Renal pelvis (tissue), 4 donors: ENCODE measurements around the gene DOCK3. TPM values are rescaled to one million over a fixed set of nuclear protein-coding genes. Genes with fewer than 3 reads are reported as not detected.
A peak's percentile ranks its signal among the peaks of the same experiment; 100 is the strongest.
"Not testable (repeated sequence)": the region's sequence is repeated elsewhere in the genome, so short reads cannot be mapped to it uniquely, and the experiment has no call there.

Source experiments
- DNase-seq: peaks from one replicate; pipeline ENCODE4 v3.0.0-alpha.2; 2013
- polyA plus RNA-seq, 3 donors: library from polyadenylated mRNA; unstranded; fragments of 120-200 nt; gene quantifications; one replicate each; pipeline ENCODE4 v1.2.1, GENCODE V29; 2013; ENCODE audit not compliant: insufficient read length in 3 of 3

DOCK3 gene
- polyA plus RNA-seq, 3 donors, result 1.2 to 2.1 (median 2.0) TPM

GRCh38 chr3:50805321-50805720 lies 130.6 kb downstream of the DOCK3 start:
- no peak for DNase-seq

- DNase-seq, result no peak
Observed at GRCh38 chr3:50806031-50806430, 131.3 kb downstream of the DOCK3 start.

GRCh38 chr3:50806806-50807205 lies 132.1 kb downstream of the DOCK3 start:
- DNase-seq, result no peak

GRCh38 chr3:50807266-50807665 lies 132.5 kb downstream of the DOCK3 start:
- no peak for DNase-seq

- no peak for DNase-seq
Observed at GRCh38 chr3:50811893-50812292, 137.2 kb downstream of the DOCK3 start.

- DNase-seq, result peak; percentile 3
Observed at GRCh38 chr3:50815844-50816243, 141.1 kb downstream of the DOCK3 start.

- DNase-seq, result no peak
Observed at GRCh38 chr3:50816894-50817293, 142.2 kb downstream of the DOCK3 start.

- no peak for DNase-seq
Observed at GRCh38 chr3:50817756-50818529, 143.2 kb downstream of the DOCK3 start.

GRCh38 chr3:50819882-50820281 lies 145.2 kb downstream of the DOCK3 start:
- DNase-seq, result no peak

- DNase-seq, result no peak
Observed at GRCh38 chr3:50825841-50826240, 151.1 kb downstream of the DOCK3 start.

GRCh38 chr3:50830451-50830850 lies 155.7 kb downstream of the DOCK3 start:
- DNase-seq, result no peak

GRCh38 chr3:50831009-50831408 lies 156.3 kb downstream of the DOCK3 start:
- DNase-seq, result not testable (repeated sequence)

GRCh38 chr3:50840983-50841489 lies 166.3 kb downstream of the DOCK3 start:
- DNase-seq, result no peak

GRCh38 chr3:50848308-50848707 lies 173.6 kb downstream of the DOCK3 start:
- no peak for DNase-seq

GRCh38 chr3:50850639-50851511 lies 176.1 kb downstream of the DOCK3 start:
- no peak for DNase-seq

- DNase-seq, result no peak
Observed at GRCh38 chr3:50853936-50854335, 179.2 kb downstream of the DOCK3 start.

GRCh38 chr3:50862221-50862620 lies 187.5 kb downstream of the DOCK3 start:
- DNase-seq, result no peak

- DNase-seq, result no peak
Observed at GRCh38 chr3:50873376-50874157, 198.8 kb downstream of the DOCK3 start.

- DNase-seq, result peak; percentile 11
Observed at GRCh38 chr3:50874876-50875275, 200.1 kb downstream of the DOCK3 start.

GRCh38 chr3:50876947-50877346 lies 202.2 kb downstream of the DOCK3 start:
- DNase-seq, result no peak

GRCh38 chr3:50882733-50883132 lies 208.0 kb downstream of the DOCK3 start:
- DNase-seq, result not testable (repeated sequence)

GRCh38 chr3:50883755-50884154 lies 209.0 kb downstream of the DOCK3 start:
- DNase-seq, result no peak
